Measurements from ENCODE around the gene KIDINS220.
A peak's percentile ranks its signal among the peaks of the same experiment; 100 is the strongest.

Gene KIDINS220

GRCh38 chr2:8693157-8693821 lies 144.1 kb downstream of the KIDINS220 start:
- no peak overlapping the region for H3K4me3 ChIP-seq (ENCODE audit: low read depth, low read length)
- peak; percentile 66 for TF ChIP-seq CTCF (IDR thresholded peaks at IDR 0.05; ENCODE audit: low read depth, low read length, missing control alignments)
- no peak for DNase-seq (ENCODE audit: low read depth)

GRCh38 chr2:8692783-8693156 lies 144.6 kb downstream of the KIDINS220 start:
- H3K4me3 ChIP-seq (ENCODE audit: low read depth, low read length), result no peak overlapping the region
- no peak for DNase-seq (ENCODE audit: low read depth)
- TF ChIP-seq CTCF (IDR thresholded peaks at IDR 0.05; ENCODE audit: low read depth, low read length, missing control alignments), result no peak

- DNase-seq (ENCODE audit: low read depth), result no peak
- H3K4me3 ChIP-seq (ENCODE audit: low read depth, low read length), result no peak overlapping the region
- no peak for TF ChIP-seq CTCF (IDR thresholded peaks at IDR 0.05; ENCODE audit: low read depth, low read length, missing control alignments)
Observed at GRCh38 chr2:8691859-8692437, 145.5 kb downstream of the KIDINS220 start.

- no peak for DNase-seq (ENCODE audit: low read depth)
- peak; percentile 87 for TF ChIP-seq CTCF (IDR thresholded peaks at IDR 0.05; ENCODE audit: low read depth, low read length, missing control alignments)
- H3K4me3 ChIP-seq (ENCODE audit: low read depth, low read length), result peak overlapping the region; percentile 59
Observed at GRCh38 chr2:8685697-8686358, 151.6 kb downstream of the KIDINS220 start.

- TF ChIP-seq CTCF (IDR thresholded peaks at IDR 0.05; ENCODE audit: low read depth, low read length, missing control alignments), result no peak
- DNase-seq (ENCODE audit: low read depth), result no peak
- peak overlapping the region; percentile 59 for H3K4me3 ChIP-seq (ENCODE audit: low read depth, low read length)
Observed at GRCh38 chr2:8684878-8685696, 152.3 kb downstream of the KIDINS220 start.

- no peak for TF ChIP-seq CTCF (IDR thresholded peaks at IDR 0.05; ENCODE audit: low read depth, low read length, missing control alignments)
- peak overlapping the region; percentile 59; the same call in 1 of the 2 replicates for H3K4me3 ChIP-seq (ENCODE audit: low read depth, low read length)
- DNase-seq (ENCODE audit: low read depth), result no peak
Observed at GRCh38 chr2:8684540-8684877, 152.9 kb downstream of the KIDINS220 start.
